SU-DHL-6 (cell line): ENCODE measurements around the gene GNB1L.

ENCODE experiments used
- H2AFZ ChIP-seq: fragments of 200-600 bp; sonication (generic); 2 replicates; pipeline ENCODE4 v1.6.1; 2014; ENCODE audit warnings: low read depth, mild to moderate bottlenecking, moderate library complexity, mixed read lengths, antibody characterized with exemption, low read length; ENCODE audit not compliant: severe bottlenecking
- H3F3A ChIP-seq: fragments of 200-600 bp; shearing (Covaris generic); 2 replicates; pipeline ENCODE4 v1.6.0; 2016; ENCODE audit warnings: antibody characterized with exemption, mild to moderate bottlenecking; ENCODE audit not compliant: insufficient read depth
- H3K27ac ChIP-seq: fragments of 200-600 bp; sonication (generic); 2 replicates; pipeline ENCODE4 v1.5.1; 2016; ENCODE audit warnings: low read depth, mild to moderate bottlenecking, low read length, moderate library complexity, mixed read lengths
- H3K27me3 ChIP-seq: fragments of 200-600 bp; sonication (generic), shearing (Covaris generic); 2 replicates; pipeline ENCODE4 v1.6.0; 2014; ENCODE audit warnings: mild to moderate bottlenecking, low read length
- H3K36me3 ChIP-seq: fragments of 200-600 bp; sonication (generic); 2 replicates; pipeline ENCODE4 v1.6.1; 2014; ENCODE audit warnings: mild to moderate bottlenecking, low read length, mixed read lengths
- H3K4me2 ChIP-seq: fragments of 300-600, 200-600 bp; shearing (Covaris generic), sonication (generic); 2 replicates; pipeline ENCODE4 v1.6.0; 2014; ENCODE audit warnings: low read length, low read depth, mild to moderate bottlenecking; ENCODE audit not compliant: poor library complexity, severe bottlenecking
- H3K4me3 ChIP-seq: fragments of 200-600 bp; sonication (generic); 2 replicates; pipeline ENCODE4 v1.5.1; 2014; ENCODE audit warnings: antibody characterized with exemption, low read length, mild to moderate bottlenecking, mixed read lengths; ENCODE audit not compliant: insufficient read depth, poor library complexity, severe bottlenecking
- H3K79me2 ChIP-seq: fragments of 200-600 bp; sonication (generic); 2 replicates; pipeline ENCODE4 v1.6.1; 2014; ENCODE audit warnings: mild to moderate bottlenecking, low read length, moderate library complexity; ENCODE audit not compliant: insufficient read depth
- H3K9ac ChIP-seq: fragments of 200-600 bp; sonication (generic); 2 replicates; pipeline ENCODE4 v1.7.0; 2014; ENCODE audit warnings: mild to moderate bottlenecking, low read length
- H3K9me2 ChIP-seq: fragments of 200-600 bp; sonication (generic); replicated peaks from 2 replicates; pipeline ENCODE4 v1.6.1; 2014; ENCODE audit warnings: low read length; ENCODE audit not compliant: insufficient read depth
- H3K9me3 ChIP-seq: fragments of 200-600 bp; sonication (generic); 2 replicates; pipeline ENCODE4 v1.6.1; 2014; ENCODE audit warnings: low read length, mixed read lengths; ENCODE audit not compliant: insufficient read depth
- H4K20me1 ChIP-seq: fragments of 200-600 bp; sonication (generic); 2 replicates; pipeline ENCODE4 v1.6.1; 2014; ENCODE audit warnings: low read depth, mild to moderate bottlenecking, antibody characterized with exemption, low read length, moderate library complexity, mixed read lengths
- EZH2phosphoT487 ChIP-seq: fragments of 200-600 bp; sonication (generic), shearing (Covaris generic); conservative IDR thresholded peaks from 2 replicates; pipeline ENCODE4 v1.6.1; 2018; ENCODE audit warnings: mild to moderate bottlenecking, antibody characterized with exemption, low read length, moderate library complexity, mixed read lengths
- TF ChIP-seq, protein P1 (sequence below): fragments of 200-600 bp; sonication (generic); IDR thresholded peaks from one replicate; pipeline ENCODE4 v1.5.1; 2017; ENCODE audit warnings: antibody characterized with exemption, mild to moderate bottlenecking, low read length, moderate library complexity; ENCODE audit not compliant: insufficient read depth, poor library complexity, severe bottlenecking

Gene GNB1L

DNA sequence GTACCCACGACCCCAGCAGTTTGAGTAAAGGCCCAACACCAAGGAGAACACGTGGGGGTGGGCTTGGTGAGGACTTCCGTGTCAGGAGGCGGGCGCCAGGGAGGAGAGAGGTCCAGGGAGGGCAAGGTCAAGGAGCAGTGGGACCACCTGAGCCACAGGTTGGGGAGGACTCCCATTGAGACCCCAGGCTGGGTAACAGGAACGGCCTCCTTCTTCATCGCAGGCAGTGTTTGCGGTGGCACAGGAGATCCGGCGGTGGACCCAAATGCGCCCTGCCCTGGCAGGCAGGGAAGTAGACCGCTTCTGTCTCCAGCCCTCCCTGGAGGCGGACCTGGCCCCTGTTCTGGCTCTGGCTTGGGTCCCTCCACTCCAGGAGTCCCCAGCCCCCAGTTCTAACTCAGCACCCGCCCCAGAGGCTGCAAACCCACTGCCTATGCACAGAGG lies 100.0 kb downstream of the GNB1L start:
- Histone ChIP-seq H3K9me3 (no peaks in the 10 kb centered on the region), H3K27me3 (no peaks in the 10 kb centered on the region), H3K36me3 (no peaks in the 10 kb centered on the region), H3K79me2 (no peaks in the 10 kb centered on the region), H2AFZ (no peak overlapping the region), H3K9ac (no peak overlapping the region), H4K20me1 (no peaks in the 10 kb centered on the region), H3K9me2 (no peaks in the 10 kb centered on the region), H3K4me2 (no peak overlapping the region), H3K4me3 (no peak overlapping the region), H3K27ac (no peak overlapping the region), H3F3A (no peaks in the 10 kb centered on the region)
- TF ChIP-seq, protein P1, sequence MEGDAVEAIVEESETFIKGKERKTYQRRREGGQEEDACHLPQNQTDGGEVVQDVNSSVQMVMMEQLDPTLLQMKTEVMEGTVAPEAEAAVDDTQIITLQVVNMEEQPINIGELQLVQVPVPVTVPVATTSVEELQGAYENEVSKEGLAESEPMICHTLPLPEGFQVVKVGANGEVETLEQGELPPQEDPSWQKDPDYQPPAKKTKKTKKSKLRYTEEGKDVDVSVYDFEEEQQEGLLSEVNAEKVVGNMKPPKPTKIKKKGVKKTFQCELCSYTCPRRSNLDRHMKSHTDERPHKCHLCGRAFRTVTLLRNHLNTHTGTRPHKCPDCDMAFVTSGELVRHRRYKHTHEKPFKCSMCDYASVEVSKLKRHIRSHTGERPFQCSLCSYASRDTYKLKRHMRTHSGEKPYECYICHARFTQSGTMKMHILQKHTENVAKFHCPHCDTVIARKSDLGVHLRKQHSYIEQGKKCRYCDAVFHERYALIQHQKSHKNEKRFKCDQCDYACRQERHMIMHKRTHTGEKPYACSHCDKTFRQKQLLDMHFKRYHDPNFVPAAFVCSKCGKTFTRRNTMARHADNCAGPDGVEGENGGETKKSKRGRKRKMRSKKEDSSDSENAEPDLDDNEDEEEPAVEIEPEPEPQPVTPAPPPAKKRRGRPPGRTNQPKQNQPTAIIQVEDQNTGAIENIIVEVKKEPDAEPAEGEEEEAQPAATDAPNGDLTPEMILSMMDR: no peak
- no peak for TF ChIP-seq EZH2phosphoT487

DNA sequence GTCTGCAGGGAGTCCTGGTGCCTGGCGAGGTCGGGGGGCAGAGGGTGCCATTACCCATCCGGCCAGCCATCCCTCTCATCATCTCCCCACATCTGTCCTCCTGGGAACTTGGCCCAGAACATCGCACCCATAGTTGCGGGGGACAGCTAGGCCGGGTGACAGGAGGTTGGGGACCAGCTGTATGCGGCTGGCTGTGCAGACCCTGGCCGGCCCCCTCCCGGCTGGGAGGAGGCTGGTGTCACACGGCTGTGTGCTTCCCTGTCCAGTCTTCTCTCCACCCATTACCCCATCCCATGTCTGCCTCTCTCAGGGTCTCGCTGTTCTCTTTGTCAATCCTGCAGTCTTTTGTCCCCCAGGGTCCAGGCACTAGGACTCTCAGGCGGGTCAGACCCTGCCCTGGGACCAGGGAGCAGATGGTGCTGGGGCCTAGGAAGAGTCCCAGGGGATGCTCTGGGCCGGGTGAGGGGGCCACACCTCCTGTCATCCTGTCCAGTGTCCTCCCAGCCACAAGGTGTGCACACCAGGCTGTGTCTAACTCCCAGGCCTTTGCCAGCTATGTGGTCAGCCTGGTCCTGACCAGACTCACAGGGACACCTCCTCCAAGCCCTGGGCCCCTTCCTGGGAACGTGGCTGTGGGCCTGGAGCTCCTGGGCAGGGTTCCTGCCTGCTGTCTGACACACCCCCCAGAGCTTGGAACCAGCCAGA lies 100.5 kb downstream of the GNB1L start:
- Histone ChIP-seq H3F3A (no peaks in the 10 kb centered on the region), H2AFZ (no peak overlapping the region), H3K4me3 (no peak overlapping the region), H3K27ac (no peak overlapping the region), H3K79me2 (no peaks in the 10 kb centered on the region), H3K9me2 (no peaks in the 10 kb centered on the region), H3K9me3 (no peaks in the 10 kb centered on the region), H3K36me3 (no peaks in the 10 kb centered on the region), H4K20me1 (no peaks in the 10 kb centered on the region), H3K27me3 (no peaks in the 10 kb centered on the region), H3K9ac (no peak overlapping the region), H3K4me2 (no peak overlapping the region)
- TF ChIP-seq EZH2phosphoT487: no peak
- TF ChIP-seq, protein P1: no peak

DNA sequence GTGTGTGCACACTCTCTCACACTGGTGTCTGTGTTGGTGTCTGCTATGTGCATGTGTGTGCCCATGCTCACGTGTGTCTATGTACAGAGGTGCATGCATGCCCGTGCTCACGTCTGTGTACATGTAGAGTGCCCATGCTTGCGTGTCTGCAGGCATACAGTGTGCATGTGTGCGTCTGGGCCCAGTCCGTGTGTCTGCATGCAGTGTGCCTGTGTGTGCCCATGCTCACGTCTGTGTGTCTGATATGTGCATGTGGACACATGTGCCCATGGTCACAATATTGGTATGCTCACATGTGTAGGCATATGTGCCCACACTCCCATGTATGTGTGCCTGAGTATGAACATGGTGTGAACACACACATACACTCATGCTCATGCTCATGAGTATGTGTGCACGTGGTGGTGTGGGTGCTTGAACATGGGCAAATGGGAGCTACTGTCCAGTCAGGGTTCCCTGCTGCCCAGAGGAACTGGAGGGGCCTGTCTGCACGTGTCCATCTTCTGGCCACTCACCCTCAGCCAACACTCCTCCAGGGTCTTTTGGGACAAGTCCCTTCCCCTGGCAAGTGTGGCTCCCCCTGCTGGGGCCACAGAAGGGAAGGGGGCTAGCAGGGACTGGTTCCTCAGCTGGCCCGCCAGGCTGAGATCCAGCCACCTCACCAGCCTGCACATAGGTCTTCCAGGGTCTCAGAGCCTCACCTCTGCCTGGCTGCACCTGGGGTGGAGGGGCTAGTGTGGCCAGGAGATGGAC lies 101.4 kb downstream of the GNB1L start:
- Histone ChIP-seq H3K9me2 (no peaks in the 10 kb centered on the region), H3F3A (no peaks in the 10 kb centered on the region), H3K36me3 (no peaks in the 10 kb centered on the region), H3K4me2 (no peak overlapping the region), H3K27me3 (no peaks in the 10 kb centered on the region), H3K9ac (no peak overlapping the region), H3K4me3 (no peak overlapping the region), H4K20me1 (no peaks in the 10 kb centered on the region), H3K79me2 (no peaks in the 10 kb centered on the region), H3K9me3 (no peaks in the 10 kb centered on the region), H3K27ac (no peak overlapping the region), H2AFZ (no peak overlapping the region)
- TF ChIP-seq, protein P1: no peak
- no peak for TF ChIP-seq EZH2phosphoT487
